Measurements from ENCODE around the gene UNCX.

UNCX gene

DNA sequence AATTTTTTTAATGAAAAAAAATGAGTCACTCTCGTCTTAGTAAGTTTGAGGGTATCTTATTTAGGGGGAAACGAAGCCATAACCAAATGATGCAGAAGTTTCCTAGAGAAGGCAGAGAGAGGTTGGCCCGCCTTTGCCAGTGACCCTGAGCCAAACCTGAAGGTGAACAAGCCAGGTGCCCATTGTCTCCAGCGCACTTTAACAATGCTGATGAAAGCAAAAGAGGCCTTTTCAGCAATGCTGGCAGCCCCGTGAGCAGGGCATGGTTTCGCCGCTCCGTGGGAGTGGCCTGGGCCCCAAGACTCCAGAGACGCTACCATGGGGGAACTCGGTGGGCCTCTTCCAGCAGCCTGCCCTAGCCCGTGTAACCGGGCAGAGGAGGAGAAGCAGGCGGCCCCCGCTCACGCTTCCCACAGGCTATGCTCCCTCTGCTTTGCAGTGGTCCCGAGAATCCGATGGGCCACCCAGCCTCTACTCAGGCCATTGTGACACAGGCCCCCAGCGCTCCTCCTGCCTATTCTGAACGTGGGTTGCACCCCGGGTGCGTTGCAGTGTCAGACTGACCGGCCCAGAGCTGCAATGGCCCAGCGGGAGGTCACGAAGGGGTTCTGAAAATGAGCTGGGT is 14.0 kb upstream of the UNCX start:
- no peak for DNase-seq

DNA sequence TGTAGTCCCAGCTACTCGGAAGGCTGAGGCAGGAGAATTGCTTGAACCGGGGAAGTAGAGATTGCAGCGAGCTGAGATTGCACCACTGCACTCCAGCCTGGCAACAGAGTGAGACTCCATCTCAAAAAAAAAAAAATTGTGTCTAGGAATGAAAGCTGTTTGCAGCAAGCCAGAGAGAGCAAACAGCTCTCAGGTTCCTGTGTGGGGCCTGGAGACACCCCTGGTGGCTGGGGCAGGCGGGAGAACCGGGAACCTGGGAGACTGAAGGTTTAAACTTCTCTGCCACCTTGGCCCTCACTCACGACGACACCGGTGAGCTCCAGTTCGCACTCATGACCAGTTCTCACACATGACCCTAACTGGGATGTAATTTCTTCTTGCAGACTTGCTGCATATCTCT is 13.2 kb upstream of the UNCX start:
- no peak for DNase-seq

- DNase-seq = no peak
Observed at GRCh38 chr7:1220000-1220726, 12.5 kb upstream of the UNCX start.

- no peak for DNase-seq
Observed at GRCh38 chr7:1220977-1221745, 11.5 kb upstream of the UNCX start.

- DNase-seq = peak; percentile 55
Observed at GRCh38 chr7:1223196-1223981, 9.3 kb upstream of the UNCX start.

DNA sequence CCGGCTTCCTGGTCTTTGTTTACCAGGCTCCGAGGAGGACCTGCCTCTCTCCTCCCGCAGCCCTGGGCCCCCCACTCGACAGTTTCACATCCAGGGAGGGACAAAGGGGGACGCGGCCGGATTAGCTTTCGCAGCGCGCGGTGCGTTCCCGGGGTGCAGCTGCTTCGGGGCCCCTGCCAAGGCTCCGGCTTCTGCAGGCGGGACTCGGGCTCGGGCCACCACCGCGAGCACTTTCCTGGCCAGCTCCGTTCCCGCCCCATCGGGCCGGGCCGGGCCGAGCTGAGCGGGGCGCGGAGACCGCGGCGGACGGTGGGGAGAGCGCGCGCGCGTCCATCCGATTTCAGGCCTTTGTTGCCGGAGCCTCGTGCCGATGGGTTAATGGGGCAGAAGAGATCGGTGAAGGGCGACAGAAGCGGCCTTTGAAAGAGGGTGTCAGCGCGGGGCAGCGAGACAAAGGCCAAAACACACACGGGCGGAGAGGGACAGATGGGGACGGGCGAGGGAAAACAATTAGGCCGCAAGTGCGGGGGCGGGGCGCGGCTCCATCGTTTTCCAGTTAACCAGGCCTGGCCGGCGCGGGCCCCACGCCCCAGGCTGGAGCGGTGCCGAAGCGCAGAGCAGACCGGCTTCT is 8.5 kb upstream of the UNCX start:
- DNase-seq = no peak

GRCh38 chr7:1225030-1225429 is 7.6 kb upstream of the UNCX start:
- no peak for DNase-seq

GRCh38 chr7:1225441-1226185 is 7.1 kb upstream of the UNCX start:
- DNase-seq = peak; percentile 56

- DNase-seq = no peak
Observed at GRCh38 chr7:1226186-1226901, 6.3 kb upstream of the UNCX start.

DNA sequence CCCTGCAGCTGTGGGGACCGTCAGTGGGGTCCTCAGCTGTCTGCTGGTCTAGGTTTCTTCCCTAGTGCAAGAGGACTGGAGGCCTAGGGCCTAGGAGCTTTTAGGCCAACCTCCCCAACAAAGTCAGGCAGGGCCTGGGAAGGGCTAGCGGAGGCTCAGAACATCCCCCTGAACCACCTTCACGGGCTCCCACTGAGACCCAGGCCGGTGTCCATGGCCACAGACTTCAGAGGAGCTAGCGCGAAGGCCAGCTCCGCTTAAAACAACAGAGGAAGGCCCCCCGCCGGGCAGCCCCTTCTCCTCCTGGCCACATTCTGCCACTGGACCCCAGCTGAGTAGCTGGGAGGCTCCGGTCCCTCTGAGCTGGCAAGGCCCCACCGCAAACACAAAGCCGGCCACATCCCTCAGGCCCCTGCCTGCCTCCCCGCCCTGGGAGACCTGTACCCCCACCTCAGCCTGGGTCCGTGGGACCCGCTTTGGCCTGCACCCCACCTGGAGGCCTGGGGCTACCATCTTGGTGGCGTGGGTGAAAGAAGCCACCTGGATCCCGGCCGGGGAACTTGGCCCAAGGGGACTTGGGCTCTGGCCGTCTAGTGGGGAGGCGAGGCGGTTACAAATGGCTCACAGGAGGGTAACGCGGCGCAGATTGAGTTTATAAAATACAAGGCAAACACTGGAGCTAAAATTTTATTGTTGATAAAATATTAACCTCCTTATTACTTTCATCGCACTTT is 5.4 kb upstream of the UNCX start:
- DNase-seq = no peak

DNA sequence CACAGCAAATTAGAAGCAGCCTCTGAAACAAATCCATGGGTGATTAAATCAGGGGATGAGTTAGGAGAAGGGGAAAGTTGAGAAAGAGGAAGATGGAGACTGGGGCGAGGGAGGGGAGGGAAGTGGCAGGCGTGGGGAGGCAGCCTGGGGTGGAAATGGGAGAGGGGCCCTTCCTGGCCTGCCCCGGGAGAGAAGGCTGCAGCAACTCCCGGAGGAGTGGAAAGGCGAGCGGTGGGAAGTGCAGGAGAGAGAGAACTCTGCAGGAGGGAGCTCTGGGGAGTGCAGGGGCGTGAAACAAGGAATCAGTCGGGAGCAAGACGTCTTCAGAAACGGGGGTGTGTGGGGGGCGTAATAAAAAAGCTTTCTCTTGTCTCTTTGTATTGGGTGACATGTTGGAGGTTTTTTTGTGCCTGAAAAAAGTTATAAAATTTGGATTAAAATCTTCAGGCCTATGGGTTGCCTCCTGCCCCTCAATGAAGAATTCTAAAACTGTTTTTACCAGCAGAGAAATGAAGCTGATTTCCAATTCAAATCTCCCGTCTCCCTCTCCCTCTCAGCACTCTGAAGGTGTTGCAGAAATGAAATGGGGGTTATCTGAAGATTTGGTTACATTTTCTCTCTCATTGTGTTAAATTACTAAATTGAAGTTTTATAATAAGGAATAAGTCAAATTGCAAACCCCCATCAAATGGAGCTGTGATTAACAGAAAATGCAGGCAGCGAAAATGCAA is 4.7 kb upstream of the UNCX start:
- no peak for DNase-seq

GRCh38 chr7:1228545-1229201 is 4.0 kb upstream of the UNCX start:
- no peak for DNase-seq

DNA sequence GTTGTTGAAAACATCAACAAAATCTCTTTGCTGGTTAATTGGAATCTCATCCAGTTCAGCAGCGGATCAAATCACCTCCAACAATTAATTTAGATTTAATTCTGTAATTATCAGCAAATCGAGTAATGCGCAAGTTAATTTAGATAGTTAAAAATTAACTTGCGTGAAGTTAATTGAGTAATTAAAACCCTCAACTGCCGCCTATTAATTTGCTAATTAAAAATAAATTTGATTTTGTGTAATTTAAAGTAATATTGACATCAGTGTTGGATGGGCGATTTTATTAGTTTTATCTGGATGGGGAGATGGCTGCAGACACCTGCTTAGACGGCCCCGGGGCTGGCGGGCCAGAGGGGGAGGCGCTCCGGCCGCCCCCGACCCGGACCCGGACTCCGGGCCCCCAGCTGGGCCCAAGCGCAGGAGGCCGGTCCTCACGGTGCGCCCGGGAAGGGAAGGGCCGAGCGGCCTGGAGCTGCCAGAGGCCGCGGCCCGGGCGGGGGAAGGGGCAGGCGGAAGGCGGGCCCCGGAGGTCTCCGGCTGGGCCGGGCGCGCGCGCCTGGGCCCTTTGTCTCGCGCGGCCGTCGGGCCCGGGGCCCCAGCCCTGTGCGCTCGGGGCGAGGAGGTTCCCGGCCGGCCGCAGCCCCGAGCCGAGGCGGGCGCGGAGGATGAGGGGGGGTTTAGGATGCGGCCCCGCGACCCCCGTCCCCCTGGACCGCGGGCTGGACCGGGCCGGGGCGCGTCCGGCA is 3.3 kb upstream of the UNCX start:
- DNase-seq = no peak

DNA sequence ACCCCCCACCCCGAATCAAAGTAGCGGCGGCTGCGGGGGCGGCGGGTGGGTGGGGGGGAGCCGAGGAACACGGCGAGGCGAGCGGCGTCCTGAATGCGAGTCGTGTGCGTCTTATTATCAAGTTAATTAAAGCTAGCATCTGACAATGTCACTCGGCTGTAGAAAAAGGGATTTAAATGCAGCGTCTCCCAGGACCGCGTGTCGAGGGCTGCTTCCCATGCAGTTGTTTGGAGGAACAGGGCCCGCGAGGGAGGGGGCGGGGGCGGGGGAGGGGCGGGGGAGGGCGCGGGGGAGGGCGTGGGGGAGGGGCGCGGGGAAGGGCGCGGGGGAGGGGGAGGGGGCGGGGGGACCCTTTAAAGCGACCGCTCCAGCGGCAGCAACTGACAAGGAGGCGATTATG is 2.7 kb upstream of the UNCX start:
- no peak for DNase-seq

DNA sequence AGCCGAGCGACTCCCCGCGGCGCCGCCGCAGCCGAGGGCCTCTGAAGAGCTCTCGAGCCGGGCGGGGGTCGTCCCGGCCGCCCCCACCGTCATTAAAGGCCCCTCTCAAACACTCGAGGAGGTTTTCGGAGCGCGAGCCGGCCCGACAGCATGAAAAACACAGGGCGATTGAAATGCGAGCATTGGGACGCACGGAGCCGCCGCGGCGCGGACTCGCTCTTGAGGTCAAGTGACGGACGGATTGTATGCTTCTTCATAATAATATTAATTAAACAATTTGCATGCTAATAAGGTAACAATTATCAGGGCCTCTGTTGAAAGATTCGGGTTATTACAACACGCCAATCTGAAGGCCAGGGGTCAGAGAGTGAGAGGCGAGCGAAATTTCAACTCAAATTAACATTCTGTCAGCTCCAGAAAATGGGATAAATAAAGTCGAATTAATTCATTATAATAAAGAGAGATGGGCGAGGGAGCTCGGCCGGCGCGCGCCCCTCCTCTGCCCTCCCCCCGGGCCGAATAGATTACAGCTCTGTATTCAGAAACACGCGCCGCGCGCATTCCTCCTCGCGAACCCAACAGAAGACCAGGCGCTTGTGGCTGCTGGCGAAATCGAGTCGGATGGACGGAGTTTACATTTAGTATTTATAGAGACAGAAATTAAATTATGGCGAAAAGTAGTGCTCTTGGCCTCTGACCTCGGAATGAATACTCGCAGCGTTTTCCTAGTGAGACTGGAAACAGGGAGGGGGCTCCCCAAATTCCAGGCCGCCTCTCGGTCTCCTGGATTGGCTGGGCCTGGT is 2.1 kb upstream of the UNCX start:
- DNase-seq = no peak

DNA sequence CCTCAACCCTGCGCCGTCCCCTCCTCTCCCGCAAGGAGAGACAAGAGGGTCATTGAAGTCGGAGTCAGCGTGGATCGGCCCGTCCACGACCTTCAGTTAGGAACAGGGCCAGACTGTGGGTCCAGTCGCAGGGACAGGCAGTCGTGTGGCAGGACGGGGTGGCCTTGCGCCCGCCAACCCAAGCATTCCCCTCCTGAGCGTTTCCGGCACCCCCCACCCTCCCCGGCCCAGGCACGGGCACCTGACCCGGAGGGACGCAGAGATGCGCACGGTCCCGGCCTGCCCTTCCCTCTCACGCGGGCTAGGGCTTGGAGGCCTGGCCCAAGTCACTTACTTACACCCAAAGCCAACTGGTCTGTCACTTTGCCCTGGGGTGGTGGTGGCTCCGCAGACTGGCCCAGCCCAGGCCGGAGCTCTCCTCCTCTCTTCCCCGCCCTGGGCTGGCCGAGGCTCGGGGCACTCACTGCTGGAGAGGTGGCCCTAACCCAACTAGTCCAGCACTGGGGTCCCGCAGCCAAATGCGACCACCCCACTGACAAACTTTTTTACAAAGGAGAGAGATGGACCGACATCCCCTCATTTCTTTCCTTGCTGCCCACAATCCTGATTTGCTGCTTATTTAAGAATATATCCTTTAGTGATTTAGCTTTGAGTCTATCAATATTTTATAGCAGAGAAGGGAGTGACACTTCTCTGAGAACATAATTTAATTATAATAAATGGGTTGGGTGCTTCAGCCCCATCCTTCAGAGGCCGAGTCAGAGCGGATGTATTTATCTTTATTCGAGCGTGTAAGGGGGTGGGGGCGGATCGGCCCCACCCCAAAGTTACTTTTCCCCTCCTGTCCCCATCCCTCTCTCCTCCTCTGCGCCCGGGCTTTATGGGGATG is 1.2 kb upstream of the UNCX start:
- no peak for DNase-seq

GRCh38 chr7:1232103-1232466 is 587 bp upstream of the UNCX start:
- no peak for DNase-seq
